Progenitor cell of endocrine pancreas (in vitro differentiated cells): ENCODE data around the gene SHROOM2. TPM values are rescaled to one million over a fixed set of nuclear protein-coding genes. Genes with fewer than 3 reads are reported as not detected.
A peak's percentile ranks its signal among the peaks of the same experiment; 100 is the strongest.

Experiments
- DNase-seq: peaks from one replicate; pipeline ENCODE4 v3.0.0; 2021; ENCODE audit warnings: low spot score; ENCODE audit not compliant: unreplicated experiment
- H3K27ac Mint-ChIP-seq: 2 replicates; pipeline ENCODE4 v1.8.0; 2021; ENCODE audit warnings: mild to moderate bottlenecking, moderate library complexity, mixed read lengths
- H3K27me3 Mint-ChIP-seq: 2 replicates; pipeline ENCODE4 v1.8.0; 2021; ENCODE audit warnings: mixed read lengths
- H3K36me3 Mint-ChIP-seq: 2 replicates; pipeline ENCODE4 v1.8.0; 2022; ENCODE audit warnings: mixed read lengths; ENCODE audit not compliant: insufficient read depth
- H3K4me1 Mint-ChIP-seq: 2 replicates; pipeline ENCODE4 v1.8.0; 2021; ENCODE audit warnings: low read depth, mixed read lengths
- H3K4me3 Mint-ChIP-seq: 2 replicates; pipeline ENCODE4 v1.8.0; 2021; ENCODE audit warnings: low read depth, mild to moderate bottlenecking, moderate library complexity, mixed read lengths
- H3K9me3 Mint-ChIP-seq: 2 replicates; pipeline ENCODE4 v1.8.0; 2021; ENCODE audit warnings: low read depth, mixed read lengths
- CTCF ChIP-seq: fragments of 200-600 bp; sonication (generic); IDR thresholded peaks from one replicate; pipeline ENCODE4 v1.5.0; 2021; ENCODE audit warnings: antibody characterized with exemption, mild to moderate bottlenecking; ENCODE audit not compliant: unreplicated experiment
- total RNA-seq: library from RNA; stranded (reverse); gene quantifications from 2 replicates; pipeline ENCODE4 v1.2.1, GENCODE V29; 2021

SHROOM2 gene
- total RNA-seq, 1 donor from 2014 or later, result 10.6 TPM

DNA sequence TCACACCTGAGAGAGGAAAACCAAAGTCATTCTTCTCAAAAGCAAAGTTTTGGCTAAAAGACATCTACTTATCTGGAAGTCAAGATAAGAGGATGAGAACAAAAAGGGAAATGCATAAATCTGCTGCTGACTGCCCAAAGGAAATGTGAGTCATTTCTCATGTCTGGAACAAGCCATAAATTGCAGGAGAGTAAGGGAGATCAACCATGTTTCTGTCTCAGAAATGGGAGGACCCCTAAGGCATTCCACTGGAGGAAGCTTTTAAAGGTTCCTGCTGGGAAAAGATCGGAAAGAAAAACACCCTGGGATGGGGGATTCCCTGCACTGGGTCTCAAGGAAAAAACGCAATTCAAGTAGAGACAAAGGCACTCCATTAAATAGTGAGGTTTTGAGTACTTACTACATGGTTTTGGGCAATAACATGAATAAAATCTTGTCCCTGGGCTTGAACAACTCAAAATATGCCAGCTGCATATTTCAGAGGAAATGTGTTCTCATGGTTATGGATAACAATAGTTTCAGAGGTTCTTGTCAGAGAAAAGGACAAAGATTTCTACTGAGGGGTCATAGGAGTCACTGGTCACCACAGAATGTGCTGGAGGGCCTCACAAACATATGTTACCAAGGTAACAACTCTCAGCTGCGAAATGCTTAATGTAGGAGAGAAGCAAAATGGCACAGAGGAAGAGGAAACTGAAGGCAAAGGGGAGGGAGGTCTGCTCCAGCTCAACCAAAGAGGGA, 39.9 kb upstream of the SHROOM2 start:
- DNase-seq, result no peak
- H3K27ac Mint-ChIP-seq, result peak overlapping the region; percentile 39
- H3K27me3 Mint-ChIP-seq, result no peaks in the 10 kb centered on the region
- no peak for TF ChIP-seq CTCF
- peaks cover 5% of the 10 kb centered on the region for H3K36me3 Mint-ChIP-seq
- H3K9me3 Mint-ChIP-seq, result peaks cover 13% of the 10 kb centered on the region
- peaks cover 4% of the 10 kb centered on the region for H3K4me1 Mint-ChIP-seq
- H3K4me3 Mint-ChIP-seq, result no peak overlapping the region

DNA sequence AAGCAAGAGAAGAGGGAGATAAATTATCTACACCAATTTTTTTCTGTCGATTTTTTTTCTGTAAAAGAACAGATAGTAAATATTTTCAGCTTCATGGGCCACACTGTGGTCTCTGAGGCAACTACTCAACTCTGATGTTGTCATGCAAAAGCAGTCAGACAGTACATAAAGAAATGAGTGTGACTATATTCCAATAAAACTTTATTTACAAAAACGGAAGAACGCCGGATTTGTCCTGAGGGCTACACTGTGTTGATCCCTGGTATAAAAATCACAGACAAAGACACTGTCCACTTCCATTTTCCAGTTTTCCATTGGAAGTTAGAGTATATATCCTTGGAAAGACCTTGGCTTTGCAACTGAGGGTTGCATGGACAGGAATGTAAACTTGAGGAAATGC, 38.6 kb upstream of the SHROOM2 start:
- H3K9me3 Mint-ChIP-seq, result peaks cover 13% of the 10 kb centered on the region
- no peaks in the 10 kb centered on the region for H3K27me3 Mint-ChIP-seq
- no peak for TF ChIP-seq CTCF
- no peak overlapping the region for H3K4me3 Mint-ChIP-seq
- DNase-seq, result no peak
- no peak overlapping the region for H3K27ac Mint-ChIP-seq
- H3K4me1 Mint-ChIP-seq, result peaks cover 4% of the 10 kb centered on the region
- H3K36me3 Mint-ChIP-seq, result peaks cover 5% of the 10 kb centered on the region

GRCh38 chrX:9749146-9749692, 37.0 kb upstream of the SHROOM2 start:
- no peak for DNase-seq
- no peak overlapping the region for H3K27ac Mint-ChIP-seq
- TF ChIP-seq CTCF, result no peak
- H3K9me3 Mint-ChIP-seq, result peaks cover 10% of the 10 kb centered on the region
- H3K4me1 Mint-ChIP-seq, result peaks cover 4% of the 10 kb centered on the region
- H3K4me3 Mint-ChIP-seq, result no peak overlapping the region
- peaks cover 2% of the 10 kb centered on the region for H3K36me3 Mint-ChIP-seq
- H3K27me3 Mint-ChIP-seq, result no peaks in the 10 kb centered on the region

DNA sequence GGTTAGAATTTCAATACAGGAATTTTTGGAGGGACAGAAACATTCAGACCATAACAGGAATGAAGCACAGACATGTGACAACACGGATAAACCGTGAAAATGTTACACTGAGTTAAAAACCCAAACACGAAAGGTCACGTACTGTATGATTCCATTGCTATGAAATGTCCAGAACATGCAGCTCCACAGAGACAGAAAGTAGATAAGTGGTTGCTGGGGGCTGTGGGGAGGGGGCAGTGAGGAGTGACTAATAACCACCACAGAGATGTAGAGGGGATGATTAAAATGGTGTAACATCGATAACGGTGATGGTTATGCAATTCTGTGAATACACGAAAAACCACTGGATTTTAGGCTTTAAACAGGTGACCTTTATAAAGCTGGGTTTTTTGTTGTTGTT, 28.9 kb upstream of the SHROOM2 start:
- no peak overlapping the region for H3K27ac Mint-ChIP-seq
- no peak overlapping the region for H3K4me3 Mint-ChIP-seq
- H3K9me3 Mint-ChIP-seq, result peaks cover 3% of the 10 kb centered on the region
- H3K36me3 Mint-ChIP-seq, result no peaks in the 10 kb centered on the region
- no peaks in the 10 kb centered on the region for H3K4me1 Mint-ChIP-seq
- no peak for DNase-seq
- no peaks in the 10 kb centered on the region for H3K27me3 Mint-ChIP-seq
- no peak for TF ChIP-seq CTCF

DNA sequence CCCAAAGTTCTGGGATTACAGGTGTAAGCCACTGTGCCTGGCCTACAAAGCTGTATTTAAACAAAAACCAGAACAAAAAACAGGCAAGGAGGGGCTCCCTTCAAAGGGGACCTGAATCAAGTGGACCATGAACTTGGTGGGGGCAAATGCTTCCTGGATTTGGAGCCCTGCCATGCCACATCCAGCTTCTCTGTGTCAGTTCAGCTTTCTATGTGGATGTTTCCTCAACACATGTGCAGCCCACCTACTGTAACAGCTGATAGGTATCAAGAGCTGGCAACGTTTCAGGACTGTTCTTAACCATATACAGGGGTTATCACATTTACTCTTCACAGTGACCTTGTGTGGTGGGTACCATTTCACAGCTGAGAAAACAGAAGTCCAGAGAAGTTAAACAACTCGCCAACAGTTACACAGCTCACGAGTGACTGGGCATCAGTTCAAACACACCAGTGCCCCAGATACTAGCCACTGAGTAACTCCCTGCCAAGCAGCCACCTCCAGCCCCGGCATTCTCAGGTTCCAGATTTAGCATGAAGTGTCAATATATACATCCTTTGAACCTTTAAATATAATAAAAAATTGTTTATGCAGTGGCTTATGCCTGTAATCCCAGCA, 28.1 kb upstream of the SHROOM2 start:
- Mint-ChIP-seq H3K9me3 (peaks cover 3% of the 10 kb centered on the region), H3K27me3 (no peaks in the 10 kb centered on the region), H3K4me3 (no peak overlapping the region), H3K36me3 (no peaks in the 10 kb centered on the region), H3K27ac (no peak overlapping the region), H3K4me1 (no peaks in the 10 kb centered on the region)
- no peak for DNase-seq
- no peak for TF ChIP-seq CTCF
